OCI-LY7 (cell line): ENCODE data around the gene TSPAN9. TPM values are rescaled to one million over a fixed set of nuclear protein-coding genes. Genes with fewer than 3 reads are reported as not detected.

Experiments used
- BruUV-seq: library from RNA; stranded (reverse); fragments of 400-500 nt; replicated peaks from 2 replicates; lab custom pipeline; 2021; lab: Mats Ljungman, UMichigan
- CTCF ChIA-PET: fragments of 300-600 bp; sonication (Branson Sonifier 250); formaldehyde crosslinking; loops from one replicate; lab custom pipeline; 2022; ENCODE audit warnings: antibody characterized with exemption; ENCODE audit not compliant: unreplicated experiment; lab: Charles Lee
- POLR2A ChIA-PET: fragments of 300-600 bp; sonication (Branson Sonifier 250); formaldehyde crosslinking; loops from one replicate; lab custom pipeline; 2022; ENCODE audit warnings: antibody characterized with exemption; lab: Charles Lee
- DNase-seq: peaks from one replicate; pipeline ENCODE4 v3.0.0-alpha.2; 2015; ENCODE audit warnings: low spot score
- H2AFZ ChIP-seq: fragments of 200-600 bp; sonication (generic), shearing (Covaris generic); 2 replicates; pipeline ENCODE4 v1.6.1; 2014; ENCODE audit warnings: mild to moderate bottlenecking, antibody characterized with exemption, low read length, moderate library complexity
- H3K27ac ChIP-seq: fragments of 200-600 bp; sonication (generic); 2 replicates; pipeline ENCODE4 v1.5.1; 2014; ENCODE audit warnings: mixed run types, low read depth, mild to moderate bottlenecking, moderate library complexity, low read length, inconsistent platforms; ENCODE audit not compliant: poor library complexity, severe bottlenecking
- H3K36me3 ChIP-seq: fragments of 200-600 bp; sonication (generic); 2 replicates; pipeline ENCODE4 v1.6.1; 2014; ENCODE audit warnings: mild to moderate bottlenecking, antibody characterized with exemption, low read length, moderate library complexity, mixed read lengths; ENCODE audit not compliant: insufficient read depth
- H3K4me1 ChIP-seq: fragments of 200-600 bp; sonication (generic); 2 replicates; pipeline ENCODE4 v1.5.1; 2014; ENCODE audit warnings: mild to moderate bottlenecking, low read length; ENCODE audit not compliant: insufficient read depth, poor library complexity, severe bottlenecking
- H3K4me2 ChIP-seq: fragments of 200-600 bp; sonication (generic); 2 replicates; pipeline ENCODE4 v1.6.1; 2014; ENCODE audit warnings: mild to moderate bottlenecking, low read length
- H3K4me3 ChIP-seq: fragments of 200-600 bp; sonication (generic); 2 replicates; pipeline ENCODE4 v1.5.1; 2014; ENCODE audit warnings: mild to moderate bottlenecking, low read depth, low read length; ENCODE audit not compliant: poor library complexity, severe bottlenecking
- H3K79me2 ChIP-seq: fragments of 200-600 bp; sonication (generic); 2 replicates; pipeline ENCODE4 v1.6.1; 2016; ENCODE audit warnings: low read depth, mild to moderate bottlenecking, low read length, moderate library complexity, mixed read lengths; ENCODE audit not compliant: insufficient read depth
- H3K9me2 ChIP-seq: fragments of 200-600 bp; sonication (generic); 2 replicates; pipeline ENCODE4 v1.6.1; 2016; ENCODE audit warnings: mild to moderate bottlenecking, low read length, mixed read lengths; ENCODE audit not compliant: insufficient read depth
- H3K9me3 ChIP-seq: fragments of 200-600 bp; sonication (generic); 2 replicates; pipeline ENCODE4 v1.6.1; 2014; ENCODE audit warnings: mild to moderate bottlenecking, mixed run types, low read length, mixed read lengths
- H4K20me1 ChIP-seq: fragments of 200-600 bp; sonication (generic); 2 replicates; pipeline ENCODE4 v1.6.1; 2014; ENCODE audit warnings: mild to moderate bottlenecking, antibody characterized with exemption, low read length, moderate library complexity, mixed read lengths; ENCODE audit not compliant: insufficient read depth
- EZH2phosphoT487 ChIP-seq: fragments of 200-600 bp; sonication (generic); IDR thresholded peaks from 2 replicates; pipeline ENCODE4 v1.6.1; 2018; ENCODE audit warnings: low read depth, borderline replicate concordance, mild to moderate bottlenecking, mixed run types, antibody characterized with exemption, low read length, moderate library complexity, mixed read lengths
- intact Hi-C: fragments of 100-400 bp; cut with micrococcal nuclease; formaldehyde crosslinking; loops from one replicate; pipeline ENCODE4 v1.10.0; 2022; ENCODE audit not compliant: unreplicated experiment
- total RNA-seq, 2 experiments: library from RNA; depleted of rRNA in 1 of 2; stranded (reverse); fragments of >200 nt in 1 of 2; shearing (Covaris generic) in 1 of 2; gene quantifications; 2 replicates each; pipeline ENCODE4 v1.2.3, GENCODE V29; 2014 to 2022
- TF ChIP-seq, protein P1 (sequence below): fragments of 200-600 bp; sonication (generic); conservative IDR thresholded peaks from 2 replicates; pipeline ENCODE4 v1.5.1; 2014; ENCODE audit warnings: mild to moderate bottlenecking, antibody characterized with exemption, low read length, moderate library complexity, mixed read lengths

The TSPAN9 gene
- total RNA-seq, 2 experiments from 2014 or later, result 0.50 to 0.74 TPM

DNA sequence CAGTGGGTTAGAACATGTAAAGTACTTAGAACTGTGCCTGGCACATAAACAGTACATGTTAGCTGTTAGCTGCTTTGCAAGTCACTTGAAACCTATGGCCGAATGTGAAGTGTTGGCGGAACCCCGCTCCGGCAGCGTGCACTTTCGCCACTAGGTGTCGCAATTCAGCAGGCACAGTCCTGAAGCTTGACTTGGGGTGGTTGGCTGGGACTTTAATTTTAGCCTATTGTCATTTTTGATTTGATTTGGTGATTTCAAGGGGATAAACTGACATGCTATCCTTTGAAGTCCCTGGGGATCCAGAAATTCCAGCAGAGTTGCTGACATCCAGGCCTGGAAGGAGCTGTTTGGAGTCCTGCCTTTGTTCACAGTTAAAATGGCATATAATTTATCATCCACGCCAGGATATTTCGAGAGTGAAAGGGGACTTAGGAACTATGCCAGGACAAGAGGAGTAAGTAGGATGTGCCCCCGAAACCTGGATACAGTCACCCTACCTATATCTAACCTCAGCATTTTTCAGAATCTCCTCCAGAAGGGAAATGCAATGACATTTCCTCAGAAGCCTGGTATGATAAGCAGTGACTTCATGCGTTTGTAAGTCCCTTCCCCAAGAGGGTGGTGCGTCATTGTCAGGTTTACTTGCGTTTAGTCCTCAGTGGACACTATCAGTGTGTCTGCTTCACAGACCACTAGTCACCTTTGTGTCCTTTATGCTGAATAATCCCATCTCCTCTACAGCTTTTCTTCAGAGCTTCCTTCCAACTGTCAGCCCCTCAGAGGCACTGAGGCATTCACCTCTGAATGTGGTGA lies 3.5 kb upstream of the TSPAN9 start:
- H3K27ac ChIP-seq, result no peak overlapping the region
- no peak overlapping the region for H3K4me2 ChIP-seq
- TF ChIP-seq, protein P1, sequence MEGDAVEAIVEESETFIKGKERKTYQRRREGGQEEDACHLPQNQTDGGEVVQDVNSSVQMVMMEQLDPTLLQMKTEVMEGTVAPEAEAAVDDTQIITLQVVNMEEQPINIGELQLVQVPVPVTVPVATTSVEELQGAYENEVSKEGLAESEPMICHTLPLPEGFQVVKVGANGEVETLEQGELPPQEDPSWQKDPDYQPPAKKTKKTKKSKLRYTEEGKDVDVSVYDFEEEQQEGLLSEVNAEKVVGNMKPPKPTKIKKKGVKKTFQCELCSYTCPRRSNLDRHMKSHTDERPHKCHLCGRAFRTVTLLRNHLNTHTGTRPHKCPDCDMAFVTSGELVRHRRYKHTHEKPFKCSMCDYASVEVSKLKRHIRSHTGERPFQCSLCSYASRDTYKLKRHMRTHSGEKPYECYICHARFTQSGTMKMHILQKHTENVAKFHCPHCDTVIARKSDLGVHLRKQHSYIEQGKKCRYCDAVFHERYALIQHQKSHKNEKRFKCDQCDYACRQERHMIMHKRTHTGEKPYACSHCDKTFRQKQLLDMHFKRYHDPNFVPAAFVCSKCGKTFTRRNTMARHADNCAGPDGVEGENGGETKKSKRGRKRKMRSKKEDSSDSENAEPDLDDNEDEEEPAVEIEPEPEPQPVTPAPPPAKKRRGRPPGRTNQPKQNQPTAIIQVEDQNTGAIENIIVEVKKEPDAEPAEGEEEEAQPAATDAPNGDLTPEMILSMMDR, result peak; percentile 99
- TF ChIP-seq EZH2phosphoT487, result no peak
- DNase-seq, result peak; percentile 78
- POLR2A ChIA-PET, result no interaction called here
- no peaks in the 10 kb centered on the region for H3K9me2 ChIP-seq
- no peaks in the 10 kb centered on the region for H3K9me3 ChIP-seq
- no peaks in the 10 kb centered on the region for H3K79me2 ChIP-seq
- CTCF ChIA-PET, result interaction anchor here (1.1 kb wide), 1 partner anchor 202 kb away, joined by 4 read pairs; no protein-coding TSS in a partner anchor
- no peak overlapping the region; the same call in 1 of the 2 replicates for H2AFZ ChIP-seq
- BruUV-seq, result no TSS peak
- no peaks in the 10 kb centered on the region for H3K4me1 ChIP-seq
- H3K4me3 ChIP-seq, result no peak overlapping the region
- H3K36me3 ChIP-seq, result no peaks in the 10 kb centered on the region
- intact Hi-C loops, result loop anchor here (1.0 to 5.0 kb wide), 2 partner anchors 129 to 202 kb away; no protein-coding TSS in a partner anchor
- H4K20me1 ChIP-seq, result no peaks in the 10 kb centered on the region

DNA sequence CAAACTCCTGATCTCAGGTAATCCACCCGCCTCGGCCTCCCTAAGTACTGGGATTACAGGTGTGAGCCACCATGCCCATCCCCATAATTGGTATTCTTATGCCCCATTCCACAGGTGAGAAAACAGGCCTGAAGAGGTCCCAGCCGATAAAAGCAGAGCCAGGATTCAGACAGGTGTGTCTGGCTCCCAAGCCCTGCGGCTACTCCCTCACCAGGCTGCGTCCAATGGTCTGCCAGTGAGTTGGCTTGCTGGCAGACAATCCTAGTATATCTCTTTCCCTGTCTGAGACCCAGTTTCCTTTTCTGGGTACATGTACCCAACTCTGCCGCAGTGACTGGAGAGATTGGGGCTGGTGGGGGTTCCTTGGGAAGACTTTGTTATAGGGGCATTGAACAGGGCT lies 1.9 kb upstream of the TSPAN9 start:
- H3K36me3 ChIP-seq, result no peaks in the 10 kb centered on the region
- H3K9me3 ChIP-seq, result no peaks in the 10 kb centered on the region
- no peak for DNase-seq
- no peaks in the 10 kb centered on the region for H3K9me2 ChIP-seq
- CTCF ChIA-PET, result no interaction called here
- no peaks in the 10 kb centered on the region for H3K79me2 ChIP-seq
- no peaks in the 10 kb centered on the region for H4K20me1 ChIP-seq
- intact Hi-C loops, result no loop called here
- POLR2A ChIA-PET, result no interaction called here
- no peak overlapping the region for H2AFZ ChIP-seq
- no peak overlapping the region for H3K27ac ChIP-seq
- TF ChIP-seq, protein P1, result no peak
- TF ChIP-seq EZH2phosphoT487, result no peak
- H3K4me3 ChIP-seq, result no peak overlapping the region
- H3K4me2 ChIP-seq, result no peak overlapping the region
- BruUV-seq, result no TSS peak
- H3K4me1 ChIP-seq, result no peaks in the 10 kb centered on the region
